Measurements from ENCODE around the gene LMTK3.

Gene LMTK3

DNA sequence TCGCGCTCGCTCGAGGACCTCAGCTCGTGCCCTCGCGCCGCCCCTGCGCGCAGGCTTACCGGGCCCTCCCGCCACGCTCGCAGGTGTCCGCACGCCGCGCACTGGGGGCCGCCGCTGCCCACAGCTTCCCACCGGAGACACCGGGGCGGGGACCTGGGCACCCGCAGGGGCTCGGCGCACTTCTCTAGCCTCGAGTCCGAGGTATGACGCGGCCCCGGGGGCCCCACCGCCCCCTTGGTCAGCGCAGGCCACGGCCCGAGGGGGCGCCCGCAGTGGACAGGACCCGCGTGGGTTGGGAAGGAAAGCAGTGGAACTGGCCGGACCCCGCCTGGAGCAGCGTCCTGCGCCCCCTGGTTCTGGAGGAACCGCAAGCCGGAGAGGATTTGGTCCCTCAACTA lies 67.9 kb downstream of the LMTK3 start:
- DNase-seq, result no peak

GRCh38 chr19:48443256-48443655 lies 68.4 kb downstream of the LMTK3 start:
- DNase-seq, result no peak

- no peak for DNase-seq
These were observed 69.3 kb downstream of the LMTK3 start for GRCh38 chr19:48442116-48443035.

GRCh38 chr19:48441360-48442050 lies 70.1 kb downstream of the LMTK3 start:
- no peak for DNase-seq

DNA sequence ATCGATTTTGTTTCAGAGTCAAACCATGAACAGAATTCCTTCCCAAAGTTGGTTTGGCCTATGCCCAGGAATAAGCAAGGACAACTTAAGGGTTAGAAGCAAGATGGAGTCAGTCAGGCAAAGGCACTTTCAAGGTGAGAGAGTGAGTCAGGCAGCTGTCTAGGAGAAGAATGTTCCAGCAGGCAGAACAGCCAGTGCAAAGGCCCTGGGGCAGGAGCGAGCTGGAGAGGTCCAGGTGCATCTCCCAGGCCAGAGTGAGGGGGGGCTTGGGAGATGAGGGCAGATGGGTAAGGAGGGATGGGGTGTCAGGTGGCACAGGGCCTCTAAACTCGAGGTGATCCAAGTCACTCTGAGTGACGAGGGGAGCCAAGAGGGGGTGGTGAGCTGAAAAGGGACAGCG lies 75.0 kb downstream of the LMTK3 start:
- no peak for DNase-seq

Data from EL (cell line).